ENCODE measurements around the gene BCL6. TPM values are rescaled to one million over a fixed set of nuclear protein-coding genes. Genes with fewer than 3 reads are reported as not detected.

The BCL6 gene
- total and polyA plus RNA-seq, 10 of the 15 experiments (the other 5 are each of a cell fraction or from before 2014, with no cell fraction given), result 0.04 to 0.85 (median 0.15) TPM

DNA sequence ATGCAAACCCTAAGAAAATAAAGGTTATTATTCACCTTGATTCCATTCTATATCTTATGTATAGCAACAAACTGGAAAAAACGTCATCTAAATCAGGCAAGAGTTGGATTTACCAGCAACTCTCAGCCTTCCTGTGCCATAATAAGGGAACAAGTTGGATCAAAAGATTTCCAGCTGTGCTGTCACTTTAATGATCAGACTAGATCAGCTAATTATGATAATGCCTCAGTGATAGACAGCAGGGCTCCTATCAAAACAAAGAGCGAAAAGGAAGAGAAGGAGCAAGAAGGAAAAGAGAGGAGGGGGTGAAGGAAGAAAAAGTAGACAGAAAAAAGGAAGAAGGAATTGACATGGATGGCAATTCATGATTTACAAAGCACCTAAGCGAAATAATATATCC is 36.7 kb upstream of the BCL6 start:
- BruUV-seq (replicated peaks), result no TSS peak
- peaks cover 0 to 2% of the 10 kb centered on the region in 2 experiments; a peak in 1 of 4 replicates for H3K27me3 ChIP-seq (replicated peaks in 1 of 2; ENCODE audit: control insufficient read depth in 2 of 2, insufficient read depth in 2 of 2, low read length in 1 of 2)
- no peak overlapping the region for H3K9ac ChIP-seq (ENCODE audit: control insufficient read depth, insufficient read depth, low read length)
- H3K27ac ChIP-seq (ENCODE audit: control insufficient read depth, insufficient read depth), result no peak overlapping the region
- H3K36me3 ChIP-seq (ENCODE audit: control insufficient read depth in 2 of 2, insufficient read depth in 2 of 2, low read length in 1 of 2), result no peaks in the 10 kb centered on the region
- intact Hi-C loops (cut with micrococcal nuclease; ENCODE audit: unreplicated experiment), result no loop called here
- no peak overlapping the region for H3K4me2 ChIP-seq (ENCODE audit: control insufficient read depth, insufficient read depth)
- ChIA-PET POLR2A (no interaction called here), RAD21 (ENCODE audit: unreplicated experiment) (no interaction called here), CTCF (no interaction called here), SMC1A (ENCODE audit: uncharacterized antibody, unreplicated experiment) (interaction anchor here (1.1 to 3.0 kb wide), 2 partner anchors 18 to 36 kb away, joined by 5 to 18 read pairs; partner anchors contain the start of gene BCL6)
- H3K79me2 ChIP-seq (ENCODE audit: control insufficient read depth, insufficient read depth, low read length), result no peaks in the 10 kb centered on the region
- DNase-seq (ENCODE audit: low read depth, low spot score), result no peak
- ATAC-seq, result no peak
- FAIRE-seq, result no peak
- no peak overlapping the region for H2AFZ ChIP-seq (ENCODE audit: control insufficient read depth, low read depth, low read length)
- in situ Hi-C loops (cut with MboI), result no loop called here
- 32% methylated on average over 3 of the region's 3 CpGs for WGBS (ENCODE audit: insufficient coverage, insufficient replicate concordance, low lambda C conversion rate, missing lambda C conversion rate)
- no peaks in the 10 kb centered on the region for H3K9me3 ChIP-seq (replicated peaks; ENCODE audit: control insufficient read depth, insufficient read depth, low read length)
- no peak for TF ChIP-seq ZNF274 (IDR thresholded peaks at IDR 0.05; ENCODE audit: insufficient read depth, insufficient read length)
- no peak for TF ChIP-seq NFYA (IDR thresholded peaks at IDR 0.05; ENCODE audit: borderline replicate concordance, low read depth, low read length)
- no peak for TF ChIP-seq ZBED1 (IDR thresholded peaks at IDR 0.05; ENCODE audit: borderline replicate concordance)
- no peak for TF ChIP-seq MEF2A (IDR thresholded peaks at IDR 0.05; ENCODE audit: insufficient read depth, low read depth, low read length)
- TF ChIP-seq YY1 (IDR thresholded peaks at IDR 0.05; ENCODE audit: low read depth, low read length), result no peak
- TF ChIP-seq, protein P1, sequence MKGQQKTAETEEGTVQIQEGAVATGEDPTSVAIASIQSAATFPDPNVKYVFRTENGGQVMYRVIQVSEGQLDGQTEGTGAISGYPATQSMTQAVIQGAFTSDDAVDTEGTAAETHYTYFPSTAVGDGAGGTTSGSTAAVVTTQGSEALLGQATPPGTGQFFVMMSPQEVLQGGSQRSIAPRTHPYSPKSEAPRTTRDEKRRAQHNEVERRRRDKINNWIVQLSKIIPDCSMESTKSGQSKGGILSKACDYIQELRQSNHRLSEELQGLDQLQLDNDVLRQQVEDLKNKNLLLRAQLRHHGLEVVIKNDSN (IDR thresholded peaks at IDR 0.05; ENCODE audit: borderline replicate concordance, extremely low read length, insufficient read depth, low read depth, low read length), result no peak
- TF ChIP-seq SMAD5 (IDR thresholded peaks at IDR 0.05; ENCODE audit: low read depth), result no peak
- peaks cover 10% of the 10 kb centered on the region for H3K4me1 ChIP-seq (ENCODE audit: control insufficient read depth, insufficient read depth, low read length)
- H3K4me3 ChIP-seq, result no peak overlapping the region
- no peaks in the 10 kb centered on the region; the same call in 1 of the 2 replicates for H4K20me1 ChIP-seq (ENCODE audit: control insufficient read depth, insufficient read depth)

- ATAC-seq (no peak), DNase-seq (ENCODE audit: low read depth, low spot score) (no peak), FAIRE-seq (no peak)
- in situ Hi-C loops (cut with MboI) (no loop called here), intact Hi-C loops (cut with micrococcal nuclease; ENCODE audit: unreplicated experiment) (no loop called here)
- CTCF ChIA-PET, result no interaction called here
- no peaks in the 10 kb centered on the region; the same call in 1 of the 2 replicates for H4K20me1 ChIP-seq (ENCODE audit: control insufficient read depth, insufficient read depth)
- no peaks in the 10 kb centered on the region for H3K27me3 ChIP-seq (replicated peaks in 1 of 2; ENCODE audit: control insufficient read depth in 2 of 2, insufficient read depth in 2 of 2, low read length in 1 of 2)
- H3K4me3 ChIP-seq, result no peak overlapping the region
- H3K4me1 ChIP-seq (ENCODE audit: control insufficient read depth, insufficient read depth, low read length), result peaks cover 12% of the 10 kb centered on the region
- POLR2A ChIA-PET, result interaction anchor here (0.8 kb wide), 1 partner anchor 19 kb away, joined by 4 read pairs; no protein-coding TSS in a partner anchor
- no peaks in the 10 kb centered on the region for H3K9me3 ChIP-seq (replicated peaks; ENCODE audit: control insufficient read depth, insufficient read depth, low read length)
- BruUV-seq (replicated peaks), result no TSS peak
- RAD21 ChIA-PET (ENCODE audit: unreplicated experiment), result no interaction called here
- H3K79me2 ChIP-seq (ENCODE audit: control insufficient read depth, insufficient read depth, low read length), result no peaks in the 10 kb centered on the region
- H2AFZ ChIP-seq (ENCODE audit: control insufficient read depth, low read depth, low read length), result no peak overlapping the region
- H3K4me2 ChIP-seq (ENCODE audit: control insufficient read depth, insufficient read depth), result no peak overlapping the region
- no peak overlapping the region for H3K27ac ChIP-seq (ENCODE audit: control insufficient read depth, insufficient read depth)
- SMC1A ChIA-PET (ENCODE audit: uncharacterized antibody, unreplicated experiment), result interaction anchor here (1.1 to 3.0 kb wide), 2 partner anchors 19 to 35 kb away, joined by 5 to 18 read pairs; partner anchors contain the start of gene BCL6
- WGBS (ENCODE audit: insufficient coverage, insufficient replicate concordance, low lambda C conversion rate, missing lambda C conversion rate), result 43% methylated on average over 2 of the region's 2 CpGs
- no peaks in the 10 kb centered on the region for H3K36me3 ChIP-seq (ENCODE audit: control insufficient read depth in 2 of 2, insufficient read depth in 2 of 2, low read length in 1 of 2)
- H3K9ac ChIP-seq (ENCODE audit: control insufficient read depth, insufficient read depth, low read length), result no peak overlapping the region
- TF ChIP-seq NR2C2 (IDR thresholded peaks at IDR 0.05; ENCODE audit: borderline replicate concordance, control insufficient read depth, insufficient read length, low read depth), result no peak
- TF ChIP-seq ZNF274 (IDR thresholded peaks at IDR 0.05; ENCODE audit: insufficient read depth, insufficient read length), result no peak
- TF ChIP-seq, protein P2, sequence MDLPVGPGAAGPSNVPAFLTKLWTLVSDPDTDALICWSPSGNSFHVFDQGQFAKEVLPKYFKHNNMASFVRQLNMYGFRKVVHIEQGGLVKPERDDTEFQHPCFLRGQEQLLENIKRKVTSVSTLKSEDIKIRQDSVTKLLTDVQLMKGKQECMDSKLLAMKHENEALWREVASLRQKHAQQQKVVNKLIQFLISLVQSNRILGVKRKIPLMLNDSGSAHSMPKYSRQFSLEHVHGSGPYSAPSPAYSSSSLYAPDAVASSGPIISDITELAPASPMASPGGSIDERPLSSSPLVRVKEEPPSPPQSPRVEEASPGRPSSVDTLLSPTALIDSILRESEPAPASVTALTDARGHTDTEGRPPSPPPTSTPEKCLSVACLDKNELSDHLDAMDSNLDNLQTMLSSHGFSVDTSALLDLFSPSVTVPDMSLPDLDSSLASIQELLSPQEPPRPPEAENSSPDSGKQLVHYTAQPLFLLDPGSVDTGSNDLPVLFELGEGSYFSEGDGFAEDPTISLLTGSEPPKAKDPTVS (IDR thresholded peaks at IDR 0.05; ENCODE audit: low read depth, low read length), result no peak
- no peak for TF ChIP-seq PAX8 (IDR thresholded peaks at IDR 0.05)
- TF ChIP-seq SMAD1 (IDR thresholded peaks at IDR 0.05; ENCODE audit: low read depth, partially characterized antibody), result no peak
- TF ChIP-seq, protein P3, sequence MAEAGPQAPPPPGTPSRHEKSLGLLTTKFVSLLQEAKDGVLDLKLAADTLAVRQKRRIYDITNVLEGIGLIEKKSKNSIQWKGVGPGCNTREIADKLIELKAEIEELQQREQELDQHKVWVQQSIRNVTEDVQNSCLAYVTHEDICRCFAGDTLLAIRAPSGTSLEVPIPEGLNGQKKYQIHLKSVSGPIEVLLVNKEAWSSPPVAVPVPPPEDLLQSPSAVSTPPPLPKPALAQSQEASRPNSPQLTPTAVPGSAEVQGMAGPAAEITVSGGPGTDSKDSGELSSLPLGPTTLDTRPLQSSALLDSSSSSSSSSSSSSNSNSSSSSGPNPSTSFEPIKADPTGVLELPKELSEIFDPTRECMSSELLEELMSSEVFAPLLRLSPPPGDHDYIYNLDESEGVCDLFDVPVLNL (IDR thresholded peaks at IDR 0.05; ENCODE audit: low read depth, low read length), result no peak
- TF ChIP-seq ESRRA (IDR thresholded peaks at IDR 0.05; ENCODE audit: low read length), result no peak
- no peak for TF ChIP-seq POLR2AphosphoS2 (IDR thresholded peaks at IDR 0.05; ENCODE audit: low read depth, low read length)
- TF ChIP-seq JUNB (IDR thresholded peaks at IDR 0.05), result no peak
- TF ChIP-seq CREM (IDR thresholded peaks at IDR 0.05; ENCODE audit: low read depth), result no peak
Measured at GRCh38 chr3:187781001-187781400, 35.7 kb upstream of the BCL6 start.
